ENCODE measurements around the gene TTC28. TPM values are rescaled to one million over a fixed set of nuclear protein-coding genes. Genes with fewer than 3 reads are reported as not detected.

TTC28 gene
- total and polyA plus RNA-seq, 12 donors: 2.1 to 27.7 (median 20.4) TPM

GRCh38 chr22:28711341-28711740 lies 31.7 kb upstream of the TTC28 start:
- no peaks in the 10 kb centered on the region for H3K9me3 ChIP-seq
- peak overlapping the region in 9 of 10 donors; percentile 14 to 82 (median 65) for H3K27ac ChIP-seq
- peak overlapping the region in 1 of 10 donors; percentile 1 for H3K4me3 ChIP-seq
- TF ChIP-seq CTCF (IDR thresholded peaks at IDR 0.05): no peak
- DNase-seq: no peak
- peaks cover 4 to 25% (median 20%) of the 10 kb centered on the region in 9 donors for H3K4me1 ChIP-seq
- ATAC-seq: no peak
- 41 to 62% methylated on average over 2 of the region's 2 CpGs for WGBS, 2 donors
- no peaks in the 10 kb centered on the region for H3K27me3 ChIP-seq
- intact Hi-C loops (cut with DNase I): no loop called here
- H3K36me3 ChIP-seq: peaks cover 0 to 10% (median 0%) of the 10 kb centered on the region in 9 donors

- H3K4me3 ChIP-seq: peak overlapping the region in 2 of 10 donors; percentile 1 to 5
- WGBS, 2 donors: 47 to 56% methylated on average over 3 of the region's 3 CpGs
- H3K4me1 ChIP-seq: peaks cover 4 to 25% (median 20%) of the 10 kb centered on the region in 9 donors
Observed at GRCh38 chr22:28710576-28711191, 31.0 kb upstream of the TTC28 start.

GRCh38 chr22:28710107-28710506 lies 30.5 kb upstream of the TTC28 start:
- Histone ChIP-seq H3K27ac (peak overlapping the region in 9 of 10 donors; percentile 14 to 82 (median 65)), H3K9me3 (no peaks in the 10 kb centered on the region), H3K4me3 (peak overlapping the region in 1 of 10 donors; percentile 5), H3K27me3 (no peaks in the 10 kb centered on the region), H3K4me1 (peaks cover 4 to 25% (median 20%) of the 10 kb centered on the region in 9 donors), H3K36me3 (peaks cover 0 to 10% (median 0%) of the 10 kb centered on the region in 9 donors)
- intact Hi-C loops (cut with DNase I): no loop called here
- ATAC-seq (no peak), DNase-seq (no peak)
- no peak for TF ChIP-seq CTCF (IDR thresholded peaks at IDR 0.05)

More at GRCh38 chr22:28710576-28711191, 31.0 kb upstream of the TTC28 start:
- Histone ChIP-seq H3K9me3 (no peaks in the 10 kb centered on the region), H3K27me3 (no peaks in the 10 kb centered on the region), H3K36me3 (peaks cover 0 to 10% (median 0%) of the 10 kb centered on the region in 9 donors), H3K27ac (peak overlapping the region in 9 of 10 donors; percentile 14 to 82 (median 65))
- DNase-seq (no peak), ATAC-seq (peak in 7 of 8 donors; percentile 43 to 87 (median 75))
- intact Hi-C loops (cut with DNase I): no loop called here
- no peak for TF ChIP-seq CTCF (IDR thresholded peaks at IDR 0.05)

- intact Hi-C loops (cut with DNase I): no loop called here
- 93 to 97% methylated on average over 6 of the region's 6 CpGs for WGBS, 2 donors
- Histone ChIP-seq H3K27ac (no peak overlapping the region), H3K9me3 (no peaks in the 10 kb centered on the region), H3K36me3 (peaks cover 0 to 10% (median 0%) of the 10 kb centered on the region in 9 donors), H3K27me3 (no peaks in the 10 kb centered on the region), H3K4me3 (no peak overlapping the region), H3K4me1 (peaks cover 4 to 24% (median 20%) of the 10 kb centered on the region in 9 donors)
- ATAC-seq: no peak
- TF ChIP-seq CTCF (IDR thresholded peaks at IDR 0.05): no peak
- DNase-seq: no peak
Observed at GRCh38 chr22:28706845-28707244, 27.2 kb upstream of the TTC28 start.
